WTC11 (cell line): ENCODE results near the gene ARHGEF28. TPM values are rescaled to one million over a fixed set of nuclear protein-coding genes. Genes with fewer than 3 reads are reported as not detected.

Experiments used
- ATAC-seq: fragments of 200-7000 bp; cut with Tn5 transposase; 2 replicates; pipeline ENCODE4 v1.10.0; 2021; ENCODE audit warnings: mild to moderate bottlenecking, moderate library complexity
- CTCF ChIA-PET: fragments of 300-600 bp; sonication (Branson Sonifier 250); formaldehyde crosslinking; loops from one replicate; lab custom pipeline; 2021; ENCODE audit warnings: antibody characterized with exemption; lab: Charles Lee
- POLR2A ChIA-PET: fragments of 350-600 bp; sonication (Branson Sonifier 250); formaldehyde crosslinking; loops from one replicate; lab custom pipeline; 2021; ENCODE audit warnings: antibody characterized with exemption; lab: Charles Lee
- DNase-seq: peaks from one replicate; pipeline ENCODE4 v3.0.0; 2021; ENCODE audit warnings: low spot score
- H3K27ac Mint-ChIP-seq: 2 replicates; pipeline ENCODE4 v1.8.0; 2021; ENCODE audit warnings: mixed read lengths
- H3K27me3 Mint-ChIP-seq: 2 replicates; pipeline ENCODE4 v1.8.0; 2021; ENCODE audit warnings: low read depth, mild to moderate bottlenecking, moderate library complexity, mixed read lengths
- H3K36me3 Mint-ChIP-seq: 2 replicates; pipeline ENCODE4 v1.8.0; 2021; ENCODE audit warnings: mixed read lengths
- H3K4me1 Mint-ChIP-seq: 2 replicates; pipeline ENCODE4 v1.8.0; 2022; ENCODE audit warnings: mixed read lengths
- H3K4me3 Mint-ChIP-seq: 2 replicates; pipeline ENCODE4 v1.8.0; 2021; ENCODE audit warnings: mild to moderate bottlenecking, moderate library complexity, mixed read lengths
- H3K9me3 Mint-ChIP-seq: 2 replicates; pipeline ENCODE4 v1.8.0; 2021; ENCODE audit warnings: mixed read lengths
- ATF6 ChIP-seq: sonication (generic); formaldehyde crosslinking; IDR thresholded peaks from 2 replicates; pipeline ENCODE4 v1.8.1; 2023; ENCODE audit warnings: mild to moderate bottlenecking, missing genetic modification reagents
- CBFB ChIP-seq: sonication (generic); formaldehyde crosslinking; IDR thresholded peaks from 2 replicates; pipeline ENCODE4 v1.8.1; 2022; ENCODE audit warnings: mild to moderate bottlenecking, low read depth, missing genetic modification reagents
- CTCF ChIP-seq: fragments of 200-600 bp; IDR thresholded peaks from 2 replicates; pipeline ENCODE4 v1.8.0; 2022; ENCODE audit warnings: antibody characterized with exemption
- E2F1 ChIP-seq: sonication (generic); formaldehyde crosslinking; IDR thresholded peaks from 2 replicates; pipeline ENCODE4 v1.8.0; 2022; ENCODE audit warnings: mild to moderate bottlenecking, missing genetic modification reagents
- ERG ChIP-seq: fragments of 250-450 bp; sonication (Bioruptor Pico); IDR thresholded peaks from 2 replicates; pipeline ENCODE4 v1.8.0; 2021; ENCODE audit warnings: mild to moderate bottlenecking
- ETV6 ChIP-seq: sonication (generic); formaldehyde crosslinking; IDR thresholded peaks from 2 replicates; pipeline ENCODE4 v1.8.1; 2022; ENCODE audit warnings: mild to moderate bottlenecking, missing genetic modification reagents
- FOXP4 ChIP-seq: sonication (generic); formaldehyde crosslinking; IDR thresholded peaks from 2 replicates; pipeline ENCODE4 v1.8.0; 2022; ENCODE audit warnings: mild to moderate bottlenecking, missing genetic modification reagents
- HMGA2 ChIP-seq: fragments of 250-450 bp; sonication (Bioruptor Pico); IDR thresholded peaks from 2 replicates; pipeline ENCODE4 v1.4.0; 2021; ENCODE audit warnings: mild to moderate bottlenecking, moderate library complexity
- NFATC4 ChIP-seq: fragments of 250-450 bp; sonication (Bioruptor Pico); IDR thresholded peaks from 2 replicates; pipeline ENCODE4 v1.9.0; 2021; ENCODE audit warnings: mild to moderate bottlenecking
- NFE2L1 ChIP-seq: sonication (generic); formaldehyde crosslinking; IDR thresholded peaks from 2 replicates; pipeline ENCODE4 v1.8.1; 2023; ENCODE audit warnings: missing genetic modification reagents
- NR1H2 ChIP-seq: sonication (generic); formaldehyde crosslinking; IDR thresholded peaks from 2 replicates; pipeline ENCODE4 v1.9.0; 2021; ENCODE audit warnings: mild to moderate bottlenecking, moderate library complexity, missing genetic modification reagents
- TEAD1 ChIP-seq: sonication (generic); formaldehyde crosslinking; IDR thresholded peaks from 2 replicates; pipeline ENCODE4 v1.8.0; 2022; ENCODE audit warnings: mild to moderate bottlenecking, missing genetic modification reagents
- USF2 ChIP-seq: sonication (generic); formaldehyde crosslinking; IDR thresholded peaks from 2 replicates; pipeline ENCODE4 v1.8.1; 2023; ENCODE audit warnings: mild to moderate bottlenecking, missing genetic modification reagents, moderate library complexity
- ZMAT4 ChIP-seq: fragments of 250-450 bp; sonication (Bioruptor Pico); IDR thresholded peaks from 2 replicates; pipeline ENCODE4 v1.9.0; 2021; ENCODE audit warnings: mild to moderate bottlenecking
- ZNF121 ChIP-seq: sonication (generic); formaldehyde crosslinking; IDR thresholded peaks from 2 replicates; pipeline ENCODE4 v1.8.0; 2023; ENCODE audit warnings: missing genetic modification reagents
- ZNF138 ChIP-seq: sonication (generic); formaldehyde crosslinking; conservative IDR thresholded peaks from 2 replicates; pipeline ENCODE4 v1.8.1; 2022; ENCODE audit warnings: mild to moderate bottlenecking, moderate library complexity, missing genetic modification reagents
- ZNF317 ChIP-seq: sonication (generic); formaldehyde crosslinking; IDR thresholded peaks from 2 replicates; pipeline ENCODE4 v1.8.1; 2023; ENCODE audit warnings: low read depth, mild to moderate bottlenecking, moderate library complexity, missing genetic modification reagents, borderline replicate concordance
- ZNF396 ChIP-seq: fragments of 250-450 bp; sonication (Bioruptor Pico); IDR thresholded peaks from 2 replicates; pipeline ENCODE4 v1.8.0; 2021; ENCODE audit warnings: mild to moderate bottlenecking, moderate library complexity, borderline replicate concordance
- total RNA-seq: library from RNA; stranded (reverse); gene quantifications from 3 replicates; pipeline ENCODE4 v1.2.3, GENCODE V29; 2021

Gene ARHGEF28
- total RNA-seq, 1 experiment from 2014 or later: 0.96 TPM

- ATAC-seq (no peak), DNase-seq (no peak)
- Mint-ChIP-seq H3K36me3 (no peaks in the 10 kb centered on the region), H3K4me1 (peaks cover 11% of the 10 kb centered on the region), H3K27me3 (no peaks in the 10 kb centered on the region), H3K9me3 (no peaks in the 10 kb centered on the region), H3K27ac (no peak overlapping the region), H3K4me3 (no peak overlapping the region)
- POLR2A ChIA-PET: no interaction called here
- CTCF ChIA-PET: no interaction called here
- TF ChIP-seq TEAD1 (CRISPR knock-in tag) (no peak), FOXP4 (CRISPR knock-in tag) (no peak), HMGA2 (CRISPR knock-in tag) (no peak), ZNF396 (no peak), NFATC4 (CRISPR knock-in tag) (no peak), ETV6 (no peak), E2F1 (no peak), ERG (CRISPR knock-in tag) (no peak), CBFB (CRISPR knock-in tag) (no peak), ZNF138 (CRISPR knock-in tag) (no peak), ATF6 (CRISPR knock-in tag) (no peak), ZNF121 (no peak), ZMAT4 (CRISPR knock-in tag) (no peak), NFE2L1 (CRISPR knock-in tag) (no peak), ZNF317 (CRISPR knock-in tag) (no peak), NR1H2 (CRISPR knock-in tag) (no peak), USF2 (CRISPR knock-in tag) (no peak), CTCF (no peak)
Measured at GRCh38 chr5:73922224-73922623, 296.2 kb downstream of the ARHGEF28 start.
